ENCODE results near the gene USP47.
A peak's percentile ranks its signal among the peaks of the same experiment; 100 is the strongest.

USP47 gene

GRCh38 chr11:11988681-11989261 lies 147.0 kb downstream of the USP47 start (continued):
- TF ChIP-seq, protein P1, sequence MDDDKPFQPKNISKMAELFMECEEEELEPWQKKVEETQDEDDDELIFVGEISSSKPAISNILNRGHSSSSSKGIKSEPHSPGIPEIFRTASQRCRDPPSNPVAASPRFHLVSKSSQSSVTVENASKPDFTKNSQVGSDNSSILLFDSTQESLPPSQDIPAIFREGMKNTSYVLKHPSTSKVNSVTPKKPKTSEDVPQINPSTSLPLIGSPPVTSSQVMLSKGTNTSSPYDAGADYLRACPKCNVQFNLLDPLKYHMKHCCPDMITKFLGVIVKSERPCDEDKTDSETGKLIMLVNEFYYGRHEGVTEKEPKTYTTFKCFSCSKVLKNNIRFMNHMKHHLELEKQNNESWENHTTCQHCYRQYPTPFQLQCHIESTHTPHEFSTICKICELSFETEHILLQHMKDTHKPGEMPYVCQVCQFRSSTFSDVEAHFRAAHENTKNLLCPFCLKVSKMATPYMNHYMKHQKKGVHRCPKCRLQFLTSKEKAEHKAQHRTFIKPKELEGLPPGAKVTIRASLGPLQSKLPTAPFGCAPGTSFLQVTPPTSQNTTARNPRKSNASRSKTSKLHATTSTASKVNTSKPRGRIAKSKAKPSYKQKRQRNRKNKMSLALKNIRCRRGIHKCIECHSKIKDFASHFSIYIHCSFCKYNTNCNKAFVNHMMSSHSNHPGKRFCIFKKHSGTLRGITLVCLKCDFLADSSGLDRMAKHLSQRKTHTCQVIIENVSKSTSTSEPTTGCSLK (tag by site-specific recombination; IDR thresholded peaks at IDR 0.05): no peak
- no peak for TF ChIP-seq ZBTB17 (tag by site-specific recombination; IDR thresholded peaks at IDR 0.05)
- no peak for TF ChIP-seq ZNF114 (tag by site-specific recombination; IDR thresholded peaks at IDR 0.05)

- H3K27ac ChIP-seq (ENCODE audit: extremely low read depth, low read depth, low read length): no peak overlapping the region
- TF ChIP-seq ZNF501 (tag by site-specific recombination; IDR thresholded peaks at IDR 0.05) (no peak), ZBTB8A (tag by site-specific recombination; IDR thresholded peaks at IDR 0.05) (no peak), ZNF530 (tag by site-specific recombination; IDR thresholded peaks at IDR 0.05; ENCODE audit: low read depth) (no peak), ZFP37 (tag by site-specific recombination; IDR thresholded peaks at IDR 0.05) (no peak), ZNF513 (tag by site-specific recombination; IDR thresholded peaks at IDR 0.05) (no peak), ZNF76 (tag by site-specific recombination; IDR thresholded peaks at IDR 0.05; ENCODE audit: borderline replicate concordance, low read depth) (no peak), ZNF624 (tag by site-specific recombination; IDR thresholded peaks at IDR 0.05) (no peak), ZSCAN18 (tag by site-specific recombination; IDR thresholded peaks at IDR 0.05) (no peak)
- H3K4me1 ChIP-seq (ENCODE audit: control insufficient read depth, insufficient read depth, low read length): no peaks in the 10 kb centered on the region
- no peaks in the 10 kb centered on the region for H3K9me3 ChIP-seq (ENCODE audit: control insufficient read depth, insufficient read depth, low read depth, low read length)
- POLR2A ChIA-PET: no interaction called here
- no peak overlapping the region for H3K4me3 ChIP-seq (ENCODE audit: low read depth, low read length)
- CTCF ChIA-PET: interaction anchor here (0.6 to 1.4 kb wide), 3 partner anchors 28 to 53 kb away, joined by 4 read pairs; no protein-coding TSS in a partner anchor
- no peaks in the 10 kb centered on the region for H3K36me3 ChIP-seq (ENCODE audit: control insufficient read depth in 2 of 2, insufficient read depth in 1 of 2, low read length in 2 of 2)
These were observed 148.3 kb downstream of the USP47 start for GRCh38 chr11:11989774-11990744.

GRCh38 chr11:11992257-11993212 lies 150.8 kb downstream of the USP47 start:
- TF ChIP-seq ZNF140 (tag by site-specific recombination; IDR thresholded peaks at IDR 0.05) (no peak), EGR2 (tag by site-specific recombination; IDR thresholded peaks at IDR 0.05; ENCODE audit: low read depth) (peak; percentile 79), ZFHX2 (tag by site-specific recombination; conservative IDR thresholded peaks at IDR 0.05) (peak; percentile 76)
- ChIA-PET POLR2A (no interaction called here), CTCF (interaction anchor here (0.6 to 1.6 kb wide), 3 partner anchors 9 to 44 kb away, joined by 3 to 4 read pairs (median 4); partner anchors contain the start of gene DKK3)
- H3K4me3 ChIP-seq (ENCODE audit: low read depth, low read length): no peak overlapping the region
- no peaks in the 10 kb centered on the region for H3K36me3 ChIP-seq (ENCODE audit: control insufficient read depth in 2 of 2, insufficient read depth in 1 of 2, low read length in 2 of 2)
- H3K27ac ChIP-seq (ENCODE audit: extremely low read depth, low read depth, low read length): no peak overlapping the region
- no peaks in the 10 kb centered on the region for H3K9me3 ChIP-seq (ENCODE audit: control insufficient read depth, insufficient read depth, low read depth, low read length)
- no peaks in the 10 kb centered on the region for H3K4me1 ChIP-seq (ENCODE audit: control insufficient read depth, insufficient read depth, low read length)

Measured in HEK293 (cell line).